AG04450 (cell line): ENCODE data around the gene TOP1. TPM values are rescaled to one million over a fixed set of nuclear protein-coding genes. Genes with fewer than 3 reads are reported as not detected.

Experiments
- CTCF ChIA-PET: fragments of 300-600, 350-600 bp; formaldehyde crosslinking; extraction: SDS; loops from one replicate; lab custom pipeline; 2022; ENCODE audit warnings: antibody characterized with exemption, inconsistent platforms; lab: Charles Lee
- POLR2A ChIA-PET: fragments of 350-600 bp; formaldehyde crosslinking; extraction: SDS; loops from one replicate; lab custom pipeline; 2021; ENCODE audit warnings: antibody characterized with exemption, inconsistent platforms; lab: Yijun Ruan, JAX
- DNase-seq: peaks from one replicate; pipeline ENCODE4 v3.0.0-alpha.2; 2011; ENCODE audit warnings: low read depth, low spot score
- H3K27ac ChIP-seq: one replicate; pipeline ENCODE4 v1.5.1; 2012; ENCODE audit warnings: low read depth, low read length, control low read depth
- H3K27me3 ChIP-seq: one replicate; pipeline ENCODE4 v1.6.0; 2012; ENCODE audit warnings: low read length; ENCODE audit not compliant: control insufficient read depth, insufficient read depth
- H3K4me3 ChIP-seq: 2 replicates; pipeline ENCODE4 v1.5.1; 2011; ENCODE audit warnings: mild to moderate bottlenecking, low read depth, low read length, control low read depth
- H3K9me3 ChIP-seq: 2 replicates; pipeline ENCODE4 v1.5.1; 2012; ENCODE audit warnings: low read length; ENCODE audit not compliant: control insufficient read depth, insufficient read depth
- CTCF ChIP-seq: IDR thresholded peaks from 2 replicates; pipeline ENCODE4 v1.5.1; 2011; ENCODE audit warnings: low read depth, low read length, control low read depth, inconsistent platforms
- polyA plus RNA-seq: library from polyadenylated mRNA; depleted of rRNA; stranded (reverse); fragments of >200 nt; gene quantifications from 2 replicates; pipeline ENCODE4 v1.2.3, GENCODE V29; 2011

Gene TOP1
- polyA plus RNA-seq, 1 experiment: 29.1 TPM

DNA sequence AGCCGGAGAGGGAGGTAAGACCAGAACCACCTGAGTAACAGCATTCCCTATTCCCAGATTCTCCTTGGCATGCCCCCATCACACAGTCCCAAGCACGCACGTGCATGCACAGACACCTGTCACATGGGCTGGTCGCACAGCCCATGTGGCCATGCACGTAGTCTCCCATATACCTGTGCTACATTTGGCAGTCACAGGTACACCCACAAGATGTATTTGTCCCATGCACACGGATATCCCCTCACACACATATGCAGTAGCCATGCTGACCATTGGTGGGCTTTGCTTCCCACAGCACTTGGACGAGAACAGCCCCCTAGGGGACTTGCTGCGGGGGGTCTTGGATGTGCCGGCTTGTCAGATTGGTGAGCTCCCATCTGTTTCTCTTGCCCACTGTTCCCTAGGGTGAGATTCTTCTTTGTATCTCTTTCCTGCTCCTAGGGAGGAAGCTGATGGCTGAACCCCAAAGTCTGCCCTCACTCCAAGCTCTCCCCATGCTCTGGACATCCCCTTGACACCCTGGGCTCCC, 140.6 kb downstream of the TOP1 start:
- ChIA-PET POLR2A (no interaction called here), CTCF (interaction anchor here (1.1 to 1.6 kb wide), 4 partner anchors 14 to 242 kb away, joined by 3 to 6 read pairs (median 4); no protein-coding TSS in a partner anchor)
- DNase-seq: no peak

GRCh38 chr20:41169791-41170351, 141.2 kb downstream of the TOP1 start:
- POLR2A ChIA-PET: no interaction called here
- CTCF ChIA-PET: interaction anchor here (1.1 to 1.6 kb wide), 6 partner anchors 15 to 241 kb away, joined by 3 to 6 read pairs (median 4); partner anchors contain the start of gene LPIN3
- Histone ChIP-seq H3K27me3 (no peaks in the 10 kb centered on the region), H3K9me3 (no peaks in the 10 kb centered on the region), H3K27ac (no peak overlapping the region), H3K4me3 (no peak overlapping the region)
- no peak for DNase-seq
- TF ChIP-seq CTCF: no peak

More for the DNA sequence above, 140.6 kb downstream of the TOP1 start:
- Histone ChIP-seq H3K27me3 (no peaks in the 10 kb centered on the region), H3K9me3 (no peaks in the 10 kb centered on the region), H3K27ac (no peak overlapping the region), H3K4me3 (no peak overlapping the region)
- TF ChIP-seq CTCF: no peak

GRCh38 chr20:41170386-41171105, 141.9 kb downstream of the TOP1 start:
- H3K27me3 ChIP-seq: no peaks in the 10 kb centered on the region
- no peak overlapping the region for H3K4me3 ChIP-seq
- no peak overlapping the region for H3K27ac ChIP-seq
- ChIA-PET CTCF (interaction anchor here (1.1 to 1.6 kb wide), 6 partner anchors 15 to 240 kb away, joined by 3 to 6 read pairs (median 4); partner anchors contain the start of gene LPIN3), POLR2A (no interaction called here)
- DNase-seq: no peak
- H3K9me3 ChIP-seq: no peaks in the 10 kb centered on the region
- no peak for TF ChIP-seq CTCF

DNA sequence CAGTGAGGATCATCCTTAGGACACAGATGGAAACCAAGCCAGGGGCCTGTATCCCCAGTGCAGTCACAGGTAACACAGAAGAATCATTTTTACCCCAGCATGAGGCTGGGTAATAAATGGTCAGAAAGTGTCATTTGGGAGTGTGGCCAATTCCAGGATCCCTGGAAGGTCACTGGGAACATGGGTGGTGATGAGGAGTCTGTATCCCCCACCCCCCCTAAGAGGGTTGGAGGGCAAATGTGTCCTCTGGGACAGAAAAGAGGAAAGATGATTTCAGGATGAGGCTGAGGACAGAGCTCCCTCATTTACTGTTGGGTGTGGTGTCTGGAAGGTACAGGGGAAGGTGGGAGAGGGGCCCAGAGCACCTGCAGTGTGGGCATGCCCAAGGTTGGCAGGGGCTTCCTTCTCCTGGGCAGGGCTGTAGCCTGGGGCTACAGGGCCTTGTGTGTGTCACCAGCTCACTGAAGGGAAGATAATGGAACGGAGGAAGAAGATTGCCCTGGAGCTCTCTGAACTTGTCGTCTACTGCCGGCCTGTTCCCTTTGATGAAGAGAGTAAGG, 143.2 kb downstream of the TOP1 start:
- DNase-seq: no peak
- Histone ChIP-seq H3K4me3 (no peak overlapping the region), H3K27ac (peak overlapping the region; percentile 31), H3K9me3 (no peaks in the 10 kb centered on the region), H3K27me3 (no peaks in the 10 kb centered on the region)
- TF ChIP-seq CTCF: no peak
- CTCF ChIA-PET: interaction anchor here (1.2 to 7.3 kb wide), 14 partner anchors 14 to 249 kb away, joined by 4 to 170 read pairs (median 10); partner anchors contain the start of gene LPIN3
- POLR2A ChIA-PET: no interaction called here
